RWPE1 (cell line): ENCODE data around the gene KARS1.
"Not testable (repeated sequence)": the region's sequence is repeated elsewhere in the genome, so short reads cannot be mapped to it uniquely, and the experiment has no call there.

ENCODE experiments used
- CTCF ChIA-PET: fragments of 350-600 bp; sonication (Branson Sonifier 250); formaldehyde crosslinking; extraction: SDS; loops from one replicate; lab custom pipeline; 2021; lab: Yijun Ruan, JAX
- POLR2A ChIA-PET: fragments of 400-600 bp; formaldehyde crosslinking; extraction: SDS; loops from one replicate; lab custom pipeline; 2020; ENCODE audit warnings: antibody characterized with exemption; ENCODE audit not compliant: low non-redundant PET; lab: Yijun Ruan, JAX
- DNase-seq: peaks from one replicate; pipeline ENCODE4 v3.0.0; 2012; ENCODE audit warnings: low spot score
- H3K27ac ChIP-seq: fragments of 450-650 bp; 2 replicates; pipeline ENCODE4 v1.5.1; 2017
- CTCF ChIP-seq: fragments of 450-650 bp; conservative IDR thresholded peaks from 2 replicates; pipeline ENCODE4 v1.5.1; 2017; ENCODE audit warnings: low read depth, mild to moderate bottlenecking

KARS1 gene

GRCh38 chr16:75593308-75593707 is 54.2 kb downstream of the KARS1 start:
- ChIA-PET POLR2A (no interaction called here), CTCF (no interaction called here)
- no peak for TF ChIP-seq CTCF
- no peak overlapping the region for H3K27ac ChIP-seq
- no peak for DNase-seq

- CTCF ChIA-PET = interaction anchor here (0.6 kb wide), 2 partner anchors 26 to 290 kb away, joined by 3 to 5 read pairs; no protein-coding TSS in a partner anchor
- POLR2A ChIA-PET, DNase-seq, H3K27ac ChIP-seq: not testable (repeated sequence)
Measured at GRCh38 chr16:75591927-75592326, 55.5 kb downstream of the KARS1 start.

GRCh38 chr16:75590920-75591843 is 56.3 kb downstream of the KARS1 start:
- ChIA-PET CTCF (interaction anchor here (0.6 kb wide), 1 partner anchor 289 kb away, joined by 3 read pairs; no protein-coding TSS in a partner anchor), POLR2A (no interaction called here)

GRCh38 chr16:75589306-75589705 is 58.2 kb downstream of the KARS1 start:
- ChIA-PET CTCF (no interaction called here), POLR2A (no interaction called here)
- no peak overlapping the region for H3K27ac ChIP-seq
- DNase-seq = no peak
- no peak for TF ChIP-seq CTCF

More at GRCh38 chr16:75590920-75591843, 56.3 kb downstream of the KARS1 start:
- DNase-seq = no peak
- peak overlapping the region; percentile 53; the same call in 1 of the 2 replicates for H3K27ac ChIP-seq
- no peak for TF ChIP-seq CTCF

- POLR2A ChIA-PET = no interaction called here
- no peak overlapping the region for H3K27ac ChIP-seq
- DNase-seq = no peak
- CTCF ChIA-PET = interaction anchor here (0.5 kb wide), 1 partner anchor 8 kb away, joined by 8 read pairs; no protein-coding TSS in a partner anchor
- TF ChIP-seq CTCF = no peak
Measured at GRCh38 chr16:75588716-75589115, 58.7 kb downstream of the KARS1 start.

- ChIA-PET CTCF (no interaction called here), POLR2A (no interaction called here)
- DNase-seq = no peak
- TF ChIP-seq CTCF = no peak
- no peak overlapping the region for H3K27ac ChIP-seq
Measured at GRCh38 chr16:75584108-75584507, 63.4 kb downstream of the KARS1 start.
